Measurements from ENCODE around the gene RHBDL3.

GRCh38 chr17:32240750-32241149 is 24.9 kb upstream of the RHBDL3 start:
- TF ChIP-seq POLR2AphosphoS5 (IDR thresholded peaks at IDR 0.05) (no peak), POLR2A (IDR thresholded peaks at IDR 0.05) (no peak)
- TF ChIP-seq, protein P1, sequence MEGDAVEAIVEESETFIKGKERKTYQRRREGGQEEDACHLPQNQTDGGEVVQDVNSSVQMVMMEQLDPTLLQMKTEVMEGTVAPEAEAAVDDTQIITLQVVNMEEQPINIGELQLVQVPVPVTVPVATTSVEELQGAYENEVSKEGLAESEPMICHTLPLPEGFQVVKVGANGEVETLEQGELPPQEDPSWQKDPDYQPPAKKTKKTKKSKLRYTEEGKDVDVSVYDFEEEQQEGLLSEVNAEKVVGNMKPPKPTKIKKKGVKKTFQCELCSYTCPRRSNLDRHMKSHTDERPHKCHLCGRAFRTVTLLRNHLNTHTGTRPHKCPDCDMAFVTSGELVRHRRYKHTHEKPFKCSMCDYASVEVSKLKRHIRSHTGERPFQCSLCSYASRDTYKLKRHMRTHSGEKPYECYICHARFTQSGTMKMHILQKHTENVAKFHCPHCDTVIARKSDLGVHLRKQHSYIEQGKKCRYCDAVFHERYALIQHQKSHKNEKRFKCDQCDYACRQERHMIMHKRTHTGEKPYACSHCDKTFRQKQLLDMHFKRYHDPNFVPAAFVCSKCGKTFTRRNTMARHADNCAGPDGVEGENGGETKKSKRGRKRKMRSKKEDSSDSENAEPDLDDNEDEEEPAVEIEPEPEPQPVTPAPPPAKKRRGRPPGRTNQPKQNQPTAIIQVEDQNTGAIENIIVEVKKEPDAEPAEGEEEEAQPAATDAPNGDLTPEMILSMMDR (IDR thresholded peaks at IDR 0.05): no peak
